Measurements from ENCODE around the gene PIGZ. TPM values are rescaled to one million over a fixed set of nuclear protein-coding genes. Genes with fewer than 3 reads are reported as not detected.

The PIGZ gene
- total and polyA plus RNA-seq, 9 of the 15 experiments (the other 6 are each of a cell fraction or from before 2014, with no cell fraction given), result 0.15 to 1.8 (median 0.76) TPM

GRCh38 chr3:196988241-196989029 is 19.8 kb upstream of the PIGZ start (continued):
- TF ChIP-seq ID3 (CRISPR knock-in tag; IDR thresholded peaks at IDR 0.05) (no peak), ID3 (tag; IDR thresholded peaks at IDR 0.05) (peak; percentile 84), RBM25 (IDR thresholded peaks at IDR 0.05; ENCODE audit: low read depth, low read length, severe bottlenecking) (peak; percentile 72), ZNF57 (CRISPR knock-in tag; IDR thresholded peaks at IDR 0.05) (no peak), SP2 (IDR thresholded peaks at IDR 0.05; ENCODE audit: extremely low read depth, low read depth, low read length, poor library complexity, severe bottlenecking) (no peak), ZFP91 (CRISPR knock-in tag; IDR thresholded peaks at IDR 0.05) (no peak), SRSF3 (IDR thresholded peaks at IDR 0.05; ENCODE audit: insufficient read depth, low read length) (no peak), PHB (CRISPR knock-in tag; IDR thresholded peaks at IDR 0.05) (no peak), ZNF436 (CRISPR knock-in tag; IDR thresholded peaks at IDR 0.05) (no peak), L3MBTL2 (IDR thresholded peaks at IDR 0.05) (peak; percentile 90), PHB2 (IDR thresholded peaks at IDR 0.05; ENCODE audit: low read depth) (peak; percentile 88), CBFA2T3 (IDR thresholded peaks at IDR 0.05) (peak; percentile 100), ZKSCAN1 (IDR thresholded peaks at IDR 0.05; ENCODE audit: low read depth, low read length) (peak; percentile 38; the same call in 1 of the 2 replicates), XRCC5 (IDR thresholded peaks at IDR 0.05; ENCODE audit: low read depth, low read length) (0 out of 2 replicates have a peak, but pooled peaks have one; percentile 27), KLF16 (IDR thresholded peaks at IDR 0.05) (peak; percentile 97), ATF7 (IDR thresholded peaks at IDR 0.05) (peak; percentile 81), RBM17 (IDR thresholded peaks at IDR 0.05; ENCODE audit: borderline replicate concordance, low read depth, low read length) (no peak), CTBP1 (IDR thresholded peaks at IDR 0.05; ENCODE audit: borderline replicate concordance) (peak; percentile 98), TAF1 (IDR thresholded peaks at IDR 0.05; ENCODE audit: control insufficient read depth, extremely low read depth, insufficient read depth, low read length, severe bottlenecking) (peak; percentile 41), ZNF551 (CRISPR knock-in tag; IDR thresholded peaks at IDR 0.05) (no peak)
- TF ChIP-seq, protein P1, sequence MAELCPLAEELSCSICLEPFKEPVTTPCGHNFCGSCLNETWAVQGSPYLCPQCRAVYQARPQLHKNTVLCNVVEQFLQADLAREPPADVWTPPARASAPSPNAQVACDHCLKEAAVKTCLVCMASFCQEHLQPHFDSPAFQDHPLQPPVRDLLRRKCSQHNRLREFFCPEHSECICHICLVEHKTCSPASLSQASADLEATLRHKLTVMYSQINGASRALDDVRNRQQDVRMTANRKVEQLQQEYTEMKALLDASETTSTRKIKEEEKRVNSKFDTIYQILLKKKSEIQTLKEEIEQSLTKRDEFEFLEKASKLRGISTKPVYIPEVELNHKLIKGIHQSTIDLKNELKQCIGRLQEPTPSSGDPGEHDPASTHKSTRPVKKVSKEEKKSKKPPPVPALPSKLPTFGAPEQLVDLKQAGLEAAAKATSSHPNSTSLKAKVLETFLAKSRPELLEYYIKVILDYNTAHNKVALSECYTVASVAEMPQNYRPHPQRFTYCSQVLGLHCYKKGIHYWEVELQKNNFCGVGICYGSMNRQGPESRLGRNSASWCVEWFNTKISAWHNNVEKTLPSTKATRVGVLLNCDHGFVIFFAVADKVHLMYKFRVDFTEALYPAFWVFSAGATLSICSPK (IDR thresholded peaks at IDR 0.05; ENCODE audit: borderline replicate concordance), result no peak
- TF ChIP-seq, protein P2, sequence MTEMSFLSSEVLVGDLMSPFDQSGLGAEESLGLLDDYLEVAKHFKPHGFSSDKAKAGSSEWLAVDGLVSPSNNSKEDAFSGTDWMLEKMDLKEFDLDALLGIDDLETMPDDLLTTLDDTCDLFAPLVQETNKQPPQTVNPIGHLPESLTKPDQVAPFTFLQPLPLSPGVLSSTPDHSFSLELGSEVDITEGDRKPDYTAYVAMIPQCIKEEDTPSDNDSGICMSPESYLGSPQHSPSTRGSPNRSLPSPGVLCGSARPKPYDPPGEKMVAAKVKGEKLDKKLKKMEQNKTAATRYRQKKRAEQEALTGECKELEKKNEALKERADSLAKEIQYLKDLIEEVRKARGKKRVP (CRISPR knock-in tag; IDR thresholded peaks at IDR 0.05), result no peak
- TF ChIP-seq, protein P3, sequence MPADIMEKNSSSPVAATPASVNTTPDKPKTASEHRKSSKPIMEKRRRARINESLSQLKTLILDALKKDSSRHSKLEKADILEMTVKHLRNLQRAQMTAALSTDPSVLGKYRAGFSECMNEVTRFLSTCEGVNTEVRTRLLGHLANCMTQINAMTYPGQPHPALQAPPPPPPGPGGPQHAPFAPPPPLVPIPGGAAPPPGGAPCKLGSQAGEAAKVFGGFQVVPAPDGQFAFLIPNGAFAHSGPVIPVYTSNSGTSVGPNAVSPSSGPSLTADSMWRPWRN (IDR thresholded peaks at IDR 0.05; ENCODE audit: low read depth), result peak; percentile 58; the same call in 1 of the 2 replicates
